HCT116 (cell line): ENCODE results near the gene EIF2B2. TPM values are rescaled to one million over a fixed set of nuclear protein-coding genes. Genes with fewer than 3 reads are reported as not detected.

ENCODE experiments used
- ATAC-seq: fragments of 200-7000 bp; cut with Tn5 transposase; 2 replicates; pipeline ENCODE4 v1.9.1; 2020; ENCODE audit warnings: mild to moderate bottlenecking, moderate library complexity
- BruUV-seq: library from RNA; stranded (reverse); fragments of 400-500 nt; replicated peaks from 2 replicates; lab custom pipeline; 2021; lab: Mats Ljungman, UMichigan
- CTCF ChIA-PET: fragments of 300-600 bp; sonication (Branson Sonifier 250); formaldehyde crosslinking; loops from one replicate; lab custom pipeline; 2021; ENCODE audit warnings: antibody characterized with exemption; lab: Charles Lee
- POLR2A ChIA-PET: fragments of 300-600, 350-600 bp; sonication (Branson Sonifier 250); formaldehyde crosslinking; loops from one replicate; lab custom pipeline; 2021; ENCODE audit warnings: antibody characterized with exemption; lab: Charles Lee
- RAD21 ChIA-PET, 2 experiments: fragments of 300-600 bp; sonication (Branson Sonifier 250); formaldehyde crosslinking; loops; one replicate each; lab custom pipeline; 2023; ENCODE audit warnings: low total read pairs in 2 of 2; ENCODE audit not compliant: uncharacterized antibody in 2 of 2, unreplicated experiment in 2 of 2, low non-redundant PET in 1 of 2; lab: Charles Lee
- DNase-seq: peaks from one replicate; pipeline ENCODE4 v3.0.0-alpha.2; 2010; ENCODE audit warnings: low read depth, low spot score
- H2AFZ ChIP-seq: fragments of 200-600 bp; shearing (Covaris generic), sonication (generic); 2 replicates; pipeline ENCODE4 v1.6.1; 2017; ENCODE audit warnings: low read depth, mixed run types, mixed read lengths, antibody characterized with exemption, low read length; ENCODE audit not compliant: poor library complexity, severe bottlenecking
- H3K27ac ChIP-seq: 2 replicates; pipeline ENCODE4 v1.5.1; 2012; ENCODE audit warnings: low read depth, low read length
- H3K27me3 ChIP-seq: fragments of 200-600 bp; sonication (generic); 2 replicates; pipeline ENCODE4 v1.6.1; 2016; ENCODE audit warnings: mixed run types, low read length, mixed read lengths; ENCODE audit not compliant: insufficient read depth
- H3K36me3 ChIP-seq, 2 experiments: fragments of 200-500 bp in 1 of 2; fragments of 200-600 bp in 1 of 2; sonication (Bioruptor generic) in 1 of 2; sonication (generic) in 1 of 2; 2 replicates each; pipeline versions ENCODE4 v1.5.1 to v1.6.1; 2014 to 2016; ENCODE audit warnings: low read length in 2 of 2, inconsistent platforms in 1 of 2, mixed read lengths in 1 of 2, mixed run types in 1 of 2; ENCODE audit not compliant: insufficient read depth in 2 of 2, control insufficient read depth in 1 of 2
- H3K4me1 ChIP-seq, 2 experiments: fragments of 200-600 bp in 1 of 2; sonication (generic) in 1 of 2; 2 replicates each; pipeline versions ENCODE4 v1.5.1 to v1.6.1; 2012 to 2017; ENCODE audit warnings: low read length in 2 of 2, inconsistent platforms in 1 of 2, mild to moderate bottlenecking in 1 of 2, mixed read lengths in 1 of 2, mixed run types in 1 of 2, moderate library complexity in 1 of 2; ENCODE audit not compliant: insufficient read depth in 2 of 2, control insufficient read depth in 1 of 2
- H3K4me2 ChIP-seq: fragments of 200-600 bp; sonication (generic); 2 replicates; pipeline ENCODE4 v1.6.1; 2017; ENCODE audit warnings: mixed run types, low read length, mixed read lengths
- H3K4me3 ChIP-seq, 2 experiments: fragments of 200-600 bp in 1 of 2; sonication (generic) in 1 of 2; replicated peaks in 1 of 2; 2 replicates each; pipeline ENCODE4 v1.5.1; 2011 to 2016; ENCODE audit warnings: low read length in 2 of 2, control low read depth in 1 of 2, low read depth in 1 of 2, mild to moderate bottlenecking in 1 of 2, mixed read lengths in 1 of 2, mixed run types in 1 of 2
- H3K79me2 ChIP-seq: fragments of 200-600 bp; sonication (generic); 2 replicates; pipeline ENCODE4 v1.6.1; 2017; ENCODE audit warnings: mild to moderate bottlenecking, mixed run types, low read length, moderate library complexity, mixed read lengths; ENCODE audit not compliant: insufficient read depth
- H3K9ac ChIP-seq: fragments of 200-600 bp; sonication (generic); 2 replicates; pipeline ENCODE4 v1.6.1; 2016; ENCODE audit warnings: low read length, mixed read lengths
- H3K9me2 ChIP-seq: fragments of 200-600 bp; sonication (generic), shearing (Covaris generic); 2 replicates; pipeline ENCODE4 v1.6.1; 2017; ENCODE audit warnings: mixed run types, mild to moderate bottlenecking, moderate library complexity; ENCODE audit not compliant: insufficient read depth
- H3K9me3 ChIP-seq, 2 experiments: fragments of 200-500 bp in 1 of 2; fragments of 200-600 bp in 1 of 2; sonication (Bioruptor generic) in 1 of 2; sonication (generic) in 1 of 2; 2 replicates each; pipeline ENCODE4 v1.6.1; 2014 to 2017; ENCODE audit warnings: low read length in 2 of 2, mixed read lengths in 2 of 2, inconsistent platforms in 1 of 2, low read depth in 1 of 2, mild to moderate bottlenecking in 1 of 2, mixed run types in 1 of 2, moderate library complexity in 1 of 2; ENCODE audit not compliant: control insufficient read depth in 1 of 2, insufficient read depth in 1 of 2
- H4K20me1 ChIP-seq: fragments of 200-600 bp; sonication (generic), shearing (Covaris generic); 2 replicates; pipeline ENCODE4 v1.6.1; 2017; ENCODE audit warnings: mixed run types, mild to moderate bottlenecking, moderate library complexity; ENCODE audit not compliant: insufficient read depth
- ATF3 ChIP-seq: IDR thresholded peaks from 2 replicates; pipeline ENCODE4 v1.6.1; 2012
- CBX3 ChIP-seq: IDR thresholded peaks from 2 replicates; pipeline ENCODE4 v1.6.1; 2012; ENCODE audit warnings: low read depth
- CEBPB ChIP-seq: IDR thresholded peaks from 2 replicates; pipeline ENCODE4 v1.6.1; 2012; ENCODE audit warnings: low read depth
- EGR1 ChIP-seq: IDR thresholded peaks from 2 replicates; pipeline ENCODE4 v1.6.1; 2012; ENCODE audit warnings: low read depth
- ELF1 ChIP-seq: IDR thresholded peaks from 2 replicates; pipeline ENCODE4 v1.6.1; 2012; ENCODE audit warnings: low read depth, borderline replicate concordance
- EZH2 ChIP-seq: fragments of 200-600 bp; sonication (generic); IDR thresholded peaks from 2 replicates; pipeline ENCODE4 v1.6.1; 2017; ENCODE audit warnings: antibody characterized with exemption, mixed run types
- EZH2phosphoT487 ChIP-seq: fragments of 200-600 bp; IDR thresholded peaks from 2 replicates; pipeline ENCODE4 v1.6.1; 2018; ENCODE audit warnings: antibody characterized with exemption, borderline replicate concordance
- FOSL1 ChIP-seq: IDR thresholded peaks from 2 replicates; pipeline ENCODE4 v1.6.1; 2012; ENCODE audit warnings: low read depth
- MAX ChIP-seq: IDR thresholded peaks from 2 replicates; pipeline ENCODE4 v1.6.1; 2012
- POLR2A ChIP-seq: IDR thresholded peaks from 2 replicates; pipeline ENCODE4 v1.7.0; 2011; ENCODE audit warnings: borderline replicate concordance; ENCODE audit not compliant: insufficient read depth, insufficient read length; ENCODE audit errors: extremely low read depth
- POLR2AphosphoS5 ChIP-seq: IDR thresholded peaks from 2 replicates; pipeline ENCODE4 v1.6.1; 2011; ENCODE audit warnings: mild to moderate bottlenecking, low read depth, low read length, moderate library complexity
- RAD21 ChIP-seq: IDR thresholded peaks from 2 replicates; pipeline ENCODE4 v1.6.1; 2012; ENCODE audit warnings: low read depth, mild to moderate bottlenecking
- REST ChIP-seq: IDR thresholded peaks from 2 replicates; pipeline ENCODE4 v1.6.1; 2012; ENCODE audit warnings: low read depth
- SRF ChIP-seq: IDR thresholded peaks from 2 replicates; pipeline ENCODE4 v1.6.1; 2012; ENCODE audit warnings: low read depth
- TCF7L2 ChIP-seq: IDR thresholded peaks from 2 replicates; pipeline ENCODE4 v1.7.0; 2011; ENCODE audit warnings: borderline replicate concordance, inconsistent platforms; ENCODE audit not compliant: insufficient read depth, insufficient read length; ENCODE audit errors: extremely low read depth
- YY1 ChIP-seq: IDR thresholded peaks from 2 replicates; pipeline ENCODE4 v1.6.1; 2011; ENCODE audit warnings: low read length, low read depth, moderate library complexity, mild to moderate bottlenecking; ENCODE audit not compliant: insufficient replicate concordance; ENCODE audit errors: extremely low read depth
- ZBTB33 ChIP-seq: IDR thresholded peaks from 2 replicates; pipeline ENCODE4 v1.6.1; 2011; ENCODE audit warnings: mild to moderate bottlenecking, low read length, moderate library complexity; ENCODE audit not compliant: insufficient replicate concordance; ENCODE audit errors: extremely low read depth
- ZFX ChIP-seq: fragments of 450-650 bp; IDR thresholded peaks from 2 replicates; pipeline ENCODE4 v1.6.1; 2017
- intact Hi-C: fragments of 100-400 bp; cut with micrococcal nuclease; formaldehyde crosslinking; loops from 2 replicates; pipeline ENCODE4 v1.10.0; 2022
- total RNA-seq: library from RNA; stranded (reverse); gene quantifications from one replicate; pipeline ENCODE4 v1.2.1, GENCODE V29; 2021; ENCODE audit not compliant: unreplicated experiment

EIF2B2 gene
- total RNA-seq, 1 experiment from 2014 or later: 54.8 TPM

- no TSS peak for BruUV-seq
- H3K9ac ChIP-seq: no peak overlapping the region
- H3K36me3 ChIP-seq: no peaks in the 10 kb centered on the region
- DNase-seq: no peak
- H3K4me1 ChIP-seq: no peaks in the 10 kb centered on the region
- H3K4me3 ChIP-seq: no peak overlapping the region
- no peaks in the 10 kb centered on the region for H4K20me1 ChIP-seq
- H3K4me2 ChIP-seq: no peak overlapping the region
- H3K79me2 ChIP-seq: no peaks in the 10 kb centered on the region
- H2AFZ ChIP-seq: no peak overlapping the region
- no peak for TF ChIP-seq ATF3
- no peak for TF ChIP-seq POLR2A
- no peak for TF ChIP-seq REST
- TF ChIP-seq EZH2: no peak
- no peak for TF ChIP-seq FOSL1
- TF ChIP-seq RAD21: no peak
- no peak for TF ChIP-seq TCF7L2
- TF ChIP-seq EGR1: no peak
- TF ChIP-seq ZFX: no peak
- TF ChIP-seq SRF: no peak
- no peak for TF ChIP-seq CBX3
- TF ChIP-seq EZH2phosphoT487: no peak
- no peak for TF ChIP-seq MAX
- no peak for TF ChIP-seq ZBTB33
- no peak for TF ChIP-seq YY1
- TF ChIP-seq CEBPB: no peak
- no peak for TF ChIP-seq POLR2AphosphoS5
- no peak for TF ChIP-seq ELF1
- no peak for ATAC-seq
- no peaks in the 10 kb centered on the region for H3K9me3 ChIP-seq
- intact Hi-C loops: no loop called here
- H3K27ac ChIP-seq: no peak overlapping the region
- POLR2A ChIA-PET: interaction anchor here (1.7 kb wide), 1 partner anchor 11 kb away, joined by 8 read pairs; the partner anchor contains the start of gene PGF
- RAD21 ChIA-PET: no interaction called here
- no peaks in the 10 kb centered on the region for H3K9me2 ChIP-seq
- no peaks in the 10 kb centered on the region for H3K27me3 ChIP-seq
- CTCF ChIA-PET: interaction anchor here (1.3 to 1.4 kb wide), 2 partner anchors 19 to 21 kb away, joined by 4 to 5 read pairs; no protein-coding TSS in a partner anchor
Measured at GRCh38 chr14:74965486-74966153, 37.1 kb upstream of the EIF2B2 start.
